ENCODE measurements around the gene PER2. TPM values are rescaled to one million over a fixed set of nuclear protein-coding genes. Genes with fewer than 3 reads are reported as not detected.

Gene PER2
- total and polyA plus RNA-seq, 2 donors (not counting 3 experiments of a cell fraction or from before 2014, with no cell fraction given) = 0.86 to 3.8 TPM

DNA sequence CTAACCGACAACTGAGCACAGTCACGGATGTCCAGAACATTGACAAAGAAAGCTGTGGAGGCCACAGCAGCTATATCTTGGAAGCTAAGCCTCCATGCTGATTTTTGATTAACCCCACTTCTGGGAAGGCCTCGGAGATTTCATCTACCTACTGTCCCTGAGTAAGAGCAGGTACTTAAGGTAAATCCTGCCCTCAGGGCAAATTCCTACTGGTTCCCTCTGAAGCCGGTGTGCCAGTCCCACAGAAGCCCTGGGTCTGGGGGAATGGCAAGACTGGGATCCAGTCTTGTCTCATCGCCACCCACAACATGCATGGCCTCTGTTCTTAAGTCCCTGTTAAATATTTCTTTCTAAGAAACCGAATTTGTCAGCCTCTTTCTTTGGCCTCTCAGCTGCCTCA lies 18.7 kb downstream of the PER2 start:
- Histone ChIP-seq H4K20me1 (replicated peaks; ENCODE audit: control insufficient read depth, extremely low read depth, insufficient read depth, low read length) (no peaks in the 10 kb centered on the region), H3K4me2 (ENCODE audit: insufficient read depth, low read length) (no peak overlapping the region), H3K4me1 (ENCODE audit: control insufficient read depth, extremely low read depth, insufficient read depth, low read length) (no peaks in the 10 kb centered on the region), H3K4me3 (replicated peaks in 1 of 3; ENCODE audit: insufficient read depth in 1 of 3, low read depth in 1 of 3, low read length in 3 of 3) (no peak overlapping the region), H2AFZ (ENCODE audit: low read depth, low read length) (no peak overlapping the region), H3K79me2 (ENCODE audit: control insufficient read depth, insufficient read depth, low read length) (no peaks in the 10 kb centered on the region), H3K9me3 (replicated peaks; ENCODE audit: control insufficient read depth, insufficient read depth, low read length) (no peaks in the 10 kb centered on the region), H3K9ac (replicated peaks; ENCODE audit: extremely low read depth, insufficient read depth, low read length) (no peak overlapping the region), H3K27me3 (ENCODE audit: control insufficient read depth in 2 of 2, insufficient read depth in 2 of 2, low read length in 2 of 2) (no peaks in the 10 kb centered on the region), H3K9me1 (replicated peaks; ENCODE audit: control insufficient read depth, extremely low read depth, insufficient read depth, low read length) (no peaks in the 10 kb centered on the region), H3K27ac (ENCODE audit: insufficient read depth, low read depth, low read length) (no peak overlapping the region), H3K36me3 (ENCODE audit: control insufficient read depth in 2 of 2, extremely low read depth in 1 of 2, insufficient read depth in 2 of 2, low read length in 2 of 2) (peaks cover 0 to 3% of the 10 kb centered on the region in 2 experiments)
- DNase-seq (ENCODE audit: low read depth, low spot score) = no peak
- CTCF ChIA-PET = interaction anchor here (1.0 kb wide), 1 partner anchor 16 kb away, joined by 3 read pairs; no protein-coding TSS in a partner anchor
- TF ChIP-seq, protein P1, sequence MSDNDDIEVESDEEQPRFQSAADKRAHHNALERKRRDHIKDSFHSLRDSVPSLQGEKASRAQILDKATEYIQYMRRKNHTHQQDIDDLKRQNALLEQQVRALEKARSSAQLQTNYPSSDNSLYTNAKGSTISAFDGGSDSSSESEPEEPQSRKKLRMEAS (IDR thresholded peaks at IDR 0.05; ENCODE audit: insufficient read depth, insufficient read length) = no peak
- no peak for TF ChIP-seq JUN (IDR thresholded peaks at IDR 0.05; ENCODE audit: borderline replicate concordance, insufficient read depth, insufficient read length, low read depth)
- no peak for TF ChIP-seq MYC (IDR thresholded peaks at IDR 0.05; ENCODE audit: low read depth, low read length)
- TF ChIP-seq, protein P2, sequence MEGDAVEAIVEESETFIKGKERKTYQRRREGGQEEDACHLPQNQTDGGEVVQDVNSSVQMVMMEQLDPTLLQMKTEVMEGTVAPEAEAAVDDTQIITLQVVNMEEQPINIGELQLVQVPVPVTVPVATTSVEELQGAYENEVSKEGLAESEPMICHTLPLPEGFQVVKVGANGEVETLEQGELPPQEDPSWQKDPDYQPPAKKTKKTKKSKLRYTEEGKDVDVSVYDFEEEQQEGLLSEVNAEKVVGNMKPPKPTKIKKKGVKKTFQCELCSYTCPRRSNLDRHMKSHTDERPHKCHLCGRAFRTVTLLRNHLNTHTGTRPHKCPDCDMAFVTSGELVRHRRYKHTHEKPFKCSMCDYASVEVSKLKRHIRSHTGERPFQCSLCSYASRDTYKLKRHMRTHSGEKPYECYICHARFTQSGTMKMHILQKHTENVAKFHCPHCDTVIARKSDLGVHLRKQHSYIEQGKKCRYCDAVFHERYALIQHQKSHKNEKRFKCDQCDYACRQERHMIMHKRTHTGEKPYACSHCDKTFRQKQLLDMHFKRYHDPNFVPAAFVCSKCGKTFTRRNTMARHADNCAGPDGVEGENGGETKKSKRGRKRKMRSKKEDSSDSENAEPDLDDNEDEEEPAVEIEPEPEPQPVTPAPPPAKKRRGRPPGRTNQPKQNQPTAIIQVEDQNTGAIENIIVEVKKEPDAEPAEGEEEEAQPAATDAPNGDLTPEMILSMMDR (IDR thresholded peaks at IDR 0.05; ENCODE audit: extremely low read depth in 1 of 2, insufficient read depth in 1 of 2, low read depth in 1 of 2, low read length in 2 of 2) = no peak
- TF ChIP-seq GATA2 (IDR thresholded peaks at IDR 0.05; ENCODE audit: insufficient read depth, insufficient read length, low read depth, low read length) = no peak
- no peak for TF ChIP-seq FOS (IDR thresholded peaks at IDR 0.05; ENCODE audit: borderline replicate concordance, insufficient read depth, low read length)
- TF ChIP-seq EZH2 (IDR thresholded peaks at IDR 0.05; ENCODE audit: borderline replicate concordance, low read depth, low read length, severe bottlenecking) = no peak
- TF ChIP-seq POLR2AphosphoS5 (IDR thresholded peaks at IDR 0.05; ENCODE audit: insufficient read depth, low read depth, low read length) = no peak
- no peak for TF ChIP-seq POLR2A (IDR thresholded peaks at IDR 0.05; ENCODE audit: low read depth, low read length)
- POLR2A ChIA-PET = no interaction called here
- no peak for FAIRE-seq
- no TSS peak for BruUV-seq (replicated peaks)
- intact Hi-C loops (cut with micrococcal nuclease) = loop anchor here (10.0 kb wide), 2 partner anchors 345 to 755 kb away; no protein-coding TSS in a partner anchor
- dilution Hi-C loops (cut with MboI; ENCODE audit: extremely low pct_ligation_motif_present, low sequenced_read_pairs) = no loop called here
